Suprapubic skin (tissue), 4 donors: ENCODE data around the gene OR4D9. TPM values are rescaled to one million over a fixed set of nuclear protein-coding genes. Genes with fewer than 3 reads are reported as not detected.
"Not testable (repeated sequence)": the region's sequence is repeated elsewhere in the genome, so short reads cannot be mapped to it uniquely, and the experiment has no call there.

Experiments
- DNase-seq, 2 donors: peaks; one replicate each; pipeline ENCODE4 v3.0.0-alpha.2; 2019; ENCODE audit warnings: low spot score in 2 of 2
- H3K27ac ChIP-seq: fragments of 200-600 bp; sonication (generic); one replicate; pipeline ENCODE4 v1.5.1; 2019
- H3K27me3 ChIP-seq: fragments of 200-600 bp; sonication (generic); one replicate; pipeline ENCODE4 v1.5.1; 2019
- H3K36me3 ChIP-seq: fragments of 200-600 bp; sonication (generic); one replicate; pipeline ENCODE4 v1.5.1; 2019
- H3K4me1 ChIP-seq: fragments of 200-600 bp; sonication (generic); one replicate; pipeline ENCODE4 v1.5.1; 2019
- H3K4me3 ChIP-seq: fragments of 200-600 bp; sonication (generic); one replicate; pipeline ENCODE4 v1.5.1; 2019; ENCODE audit warnings: mild to moderate bottlenecking
- H3K9me3 ChIP-seq: fragments of 200-600 bp; sonication (generic); one replicate; pipeline ENCODE4 v1.5.1; 2019
- CTCF ChIP-seq, 2 donors: fragments of 200-600 bp in 1 of 2; fragments of 450-650 bp in 1 of 2; sonication (generic) in 1 of 2; IDR thresholded peaks; one replicate each; pipeline ENCODE4 v1.5.1; 2016 to 2019; ENCODE audit warnings: antibody characterized with exemption in 2 of 2, mild to moderate bottlenecking in 1 of 2, moderate library complexity in 1 of 2
- EP300 ChIP-seq: sonication (generic); formaldehyde crosslinking; IDR thresholded peaks from one replicate; pipeline ENCODE4 v1.6.1; 2017; ENCODE audit warnings: antibody characterized with exemption
- POLR2A ChIP-seq, 2 donors: fragments of 450-650 bp; IDR thresholded peaks; one replicate each; pipeline ENCODE4 v1.6.1; 2017; ENCODE audit warnings: antibody characterized with exemption in 2 of 2, mild to moderate bottlenecking in 2 of 2, moderate library complexity in 2 of 2
- POLR2AphosphoS5 ChIP-seq, 3 donors: sonication (generic); formaldehyde crosslinking; IDR thresholded peaks; one replicate each; pipeline ENCODE4 v1.6.1; 2017; ENCODE audit warnings: antibody characterized with exemption in 3 of 3
- WGBS: methylation state at CpG from one replicate; pipeline ENCODE4 v1.1.5; 2018; 5-methylcytosine and 5-hydroxymethylcytosine counted together
- total RNA-seq, 4 donors: library from RNA; depleted of rRNA; stranded (reverse); fragments of >200 nt; gene quantifications; one replicate each; pipeline ENCODE4 v1.1.0, GENCODE V29; 2016

The OR4D9 gene
- total RNA-seq, 4 donors from 2014 or later, result not detected

DNA sequence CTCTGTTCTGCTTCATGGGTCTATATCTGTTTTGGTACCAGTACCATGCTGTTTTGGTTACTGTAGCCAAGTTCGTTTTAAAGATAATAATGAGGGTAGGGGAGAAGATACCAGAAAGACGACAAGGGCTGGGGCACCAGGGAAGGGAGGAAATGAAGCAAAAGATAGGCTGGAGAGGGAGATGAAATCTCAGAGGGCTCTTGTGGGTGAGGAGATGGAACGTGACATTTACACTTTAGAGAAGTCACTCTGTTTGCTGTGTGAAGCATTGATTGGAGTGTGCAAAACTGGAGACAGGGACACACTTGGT is 33.5 kb downstream of the OR4D9 start:
- peaks cover 8% of the 10 kb centered on the region for H3K4me1 ChIP-seq
- no peaks in the 10 kb centered on the region for H3K36me3 ChIP-seq
- no peak for DNase-seq
- 76% methylated on average over 3 of the region's 3 CpGs for WGBS
- no peaks in the 10 kb centered on the region for H3K27me3 ChIP-seq
- no peaks in the 10 kb centered on the region for H3K9me3 ChIP-seq
- no peak overlapping the region for H3K27ac ChIP-seq
- no peak for TF ChIP-seq EP300
- no peak for TF ChIP-seq POLR2AphosphoS5 (IDR thresholded peaks at IDR 0.05)
- TF ChIP-seq POLR2A (IDR thresholded peaks at IDR 0.05), result no peak
- no peak for TF ChIP-seq CTCF (IDR thresholded peaks at IDR 0.05)
- H3K4me3 ChIP-seq, result no peak overlapping the region

- no peak overlapping the region for H3K27ac ChIP-seq
Measured at GRCh38 chr11:59545179-59546020, 34.1 kb downstream of the OR4D9 start.

GRCh38 chr11:59547605-59548308 is 36.4 kb downstream of the OR4D9 start:
- H3K36me3 ChIP-seq, H3K27ac ChIP-seq, DNase-seq, H3K4me3 ChIP-seq, H3K9me3 ChIP-seq, H3K27me3 ChIP-seq: not testable (repeated sequence)
- peaks cover 18% of the 10 kb centered on the region for H3K4me1 ChIP-seq
- WGBS, result 83% methylated on average over 5 of the region's 5 CpGs

More at GRCh38 chr11:59545179-59546020, 34.1 kb downstream of the OR4D9 start:
- Histone ChIP-seq H3K4me3 (no peak overlapping the region), H3K9me3 (no peaks in the 10 kb centered on the region), H3K27me3 (no peaks in the 10 kb centered on the region), H3K4me1 (peaks cover 8% of the 10 kb centered on the region), H3K36me3 (no peaks in the 10 kb centered on the region)
- 89% methylated on average over 24 of the region's 24 CpGs for WGBS
- TF ChIP-seq POLR2AphosphoS5 (IDR thresholded peaks at IDR 0.05), result no peak
- no peak for TF ChIP-seq CTCF (IDR thresholded peaks at IDR 0.05)
- no peak for TF ChIP-seq EP300
- no peak for TF ChIP-seq POLR2A (IDR thresholded peaks at IDR 0.05)
- peak in 1 of 2 donors; percentile 17 for DNase-seq

GRCh38 chr11:59548309-59548656 is 36.9 kb downstream of the OR4D9 start:
- Histone ChIP-seq H3K36me3 (no peaks in the 10 kb centered on the region), H3K27ac (no peak overlapping the region), H3K4me1 (peaks cover 18% of the 10 kb centered on the region), H3K9me3 (no peaks in the 10 kb centered on the region), H3K4me3 (no peak overlapping the region), H3K27me3 (no peaks in the 10 kb centered on the region)
- 98% methylated on average over 5 of the region's 5 CpGs for WGBS
- DNase-seq, result no peak
- TF ChIP-seq CTCF (IDR thresholded peaks at IDR 0.05), result no peak
- TF ChIP-seq POLR2AphosphoS5 (IDR thresholded peaks at IDR 0.05), result no peak

GRCh38 chr11:59550368-59550841 is 39.1 kb downstream of the OR4D9 start:
- TF ChIP-seq POLR2AphosphoS5 (IDR thresholded peaks at IDR 0.05) (peak in 1 of 3 donors; percentile 16), EP300 (no peak), POLR2A (IDR thresholded peaks at IDR 0.05) (no peak), CTCF (IDR thresholded peaks at IDR 0.05) (peak; percentile 27 to 47)
- H3K4me3 ChIP-seq, result peak overlapping the region; percentile 56
- DNase-seq, result peak in 1 of 2 donors; percentile 84
- peak overlapping the region; percentile 85 for H3K27ac ChIP-seq
- H3K27me3 ChIP-seq, result no peaks in the 10 kb centered on the region
- H3K36me3 ChIP-seq, result no peaks in the 10 kb centered on the region
- peaks cover 19% of the 10 kb centered on the region for H3K4me1 ChIP-seq
- 8% methylated on average over 15 of the region's 31 CpGs for WGBS
- H3K9me3 ChIP-seq, result no peaks in the 10 kb centered on the region
